H1 (cell line): Measurements from ENCODE around the gene ADARB2. TPM values are rescaled to one million over a fixed set of nuclear protein-coding genes. Genes with fewer than 3 reads are reported as not detected.

Experiments used
- CHD2 ChIP-seq: IDR thresholded peaks from 2 replicates; pipeline ENCODE4 v1.6.1; 2012; ENCODE audit warnings: low read length, improper control_type of control experiment
- CREB1 ChIP-seq: IDR thresholded peaks from 2 replicates; pipeline ENCODE4 v1.6.1; 2012; ENCODE audit warnings: inconsistent platforms
- FOSL1 ChIP-seq: IDR thresholded peaks from 2 replicates; pipeline ENCODE4 v1.6.1; 2011; ENCODE audit warnings: mild to moderate bottlenecking, low read depth, low read length, moderate library complexity; ENCODE audit not compliant: insufficient read depth
- JUN ChIP-seq: IDR thresholded peaks from 2 replicates; pipeline ENCODE4 v1.6.1; 2011; ENCODE audit warnings: low read depth, mild to moderate bottlenecking, improper control_type of control experiment, low read length
- NRF1 ChIP-seq: IDR thresholded peaks from 2 replicates; pipeline ENCODE4 v1.6.1; 2011; ENCODE audit warnings: mild to moderate bottlenecking, low read depth, low read length, improper control_type of control experiment
- SP4 ChIP-seq: IDR thresholded peaks from 2 replicates; pipeline ENCODE4 v1.6.1; 2012; ENCODE audit warnings: low read length, inconsistent platforms
- polyA plus RNA-seq, 7 experiments: library from polyadenylated mRNA; depleted of rRNA in 3 of 7; stranded (reverse) in 5 of 7; unstranded in 2 of 7; fragments of >200 nt in 5 of 7; fragments of 200-250 nt in 2 of 7; gene quantifications; 1 replicate in 5 of 7; 2 replicates in 1 of 7; 4 replicates in 1 of 7; pipeline versions ENCODE4 v1.2.1 to v1.2.3, GENCODE V29; 2011 to 2013; ENCODE audit warnings: missing spikeins in 2 of 7, mixed read lengths in 2 of 7
- total RNA-seq: library from RNA; stranded (reverse); fragmentation: NEBNext Ultra II Directional; extraction: Animal tissue kit (Norgen Biotek cat#: 25700); gene quantifications from 2 replicates; pipeline ENCODE4 v1.2.1, GENCODE V29; 2021
- TF ChIP-seq, protein P1 (sequence below): IDR thresholded peaks from 2 replicates; pipeline ENCODE4 v1.6.1; 2012; ENCODE audit warnings: low read length, inconsistent platforms

ADARB2 gene
- total and polyA plus RNA-seq, 2 of the 8 experiments (the other 6 are each of a cell fraction or from before 2014, with no cell fraction given) = 2.2 to 2.8 TPM

DNA sequence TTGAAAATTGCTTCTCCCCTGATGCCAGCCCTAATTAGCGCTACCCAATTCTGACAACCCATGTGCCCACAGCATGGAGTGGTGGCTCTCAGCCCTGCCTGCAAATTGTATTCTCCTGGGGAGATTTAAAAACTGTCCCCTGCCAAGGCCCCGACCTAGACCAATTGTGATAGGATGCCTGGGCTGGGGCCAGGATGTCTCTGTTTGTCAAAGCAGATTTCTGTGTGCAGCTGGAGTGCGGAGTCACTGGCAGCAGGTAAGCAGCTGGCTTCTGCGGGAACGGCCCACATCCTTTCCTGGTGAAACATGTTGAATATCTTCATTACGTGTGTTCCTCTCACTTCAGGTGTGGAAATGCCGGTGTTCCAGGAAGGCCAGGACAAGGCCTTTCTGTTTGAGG is 442.6 kb downstream of the ADARB2 start (continued):
- TF ChIP-seq, protein P1, sequence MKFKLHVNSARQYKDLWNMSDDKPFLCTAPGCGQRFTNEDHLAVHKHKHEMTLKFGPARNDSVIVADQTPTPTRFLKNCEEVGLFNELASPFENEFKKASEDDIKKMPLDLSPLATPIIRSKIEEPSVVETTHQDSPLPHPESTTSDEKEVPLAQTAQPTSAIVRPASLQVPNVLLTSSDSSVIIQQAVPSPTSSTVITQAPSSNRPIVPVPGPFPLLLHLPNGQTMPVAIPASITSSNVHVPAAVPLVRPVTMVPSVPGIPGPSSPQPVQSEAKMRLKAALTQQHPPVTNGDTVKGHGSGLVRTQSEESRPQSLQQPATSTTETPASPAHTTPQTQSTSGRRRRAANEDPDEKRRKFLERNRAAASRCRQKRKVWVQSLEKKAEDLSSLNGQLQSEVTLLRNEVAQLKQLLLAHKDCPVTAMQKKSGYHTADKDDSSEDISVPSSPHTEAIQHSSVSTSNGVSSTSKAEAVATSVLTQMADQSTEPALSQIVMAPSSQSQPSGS = no peak
- TF ChIP-seq CREB1 (no peak), CHD2 (no peak), NRF1 (no peak), JUN (no peak), FOSL1 (no peak), SP4 (no peak)
